GM12878 (cell line): ENCODE data around the gene RAD51B. TPM values are rescaled to one million over a fixed set of nuclear protein-coding genes. Genes with fewer than 3 reads are reported as not detected.

Experiments
- ATAC-seq: fragments of 200-7000 bp; cut with Tn5 transposase; 3 replicates; pipeline ENCODE4 v1.9.1; 2020; ENCODE audit warnings: mild to moderate bottlenecking, moderate library complexity
- BruUV-seq: library from RNA; stranded (reverse); fragments of 400-500 nt; replicated peaks from 2 replicates; lab custom pipeline; 2021; lab: Mats Ljungman, UMichigan
- CTCF ChIA-PET: fragments of 300-600 bp; sonication (Branson Sonifier 250); formaldehyde crosslinking; extraction: SDS; loops from one replicate; lab custom pipeline; 2021; ENCODE audit warnings: inconsistent platforms; lab: Yijun Ruan, JAX
- POLR2A ChIA-PET: fragments of 350-600 bp; formaldehyde crosslinking; extraction: SDS; loops from one replicate; lab custom pipeline; 2021; ENCODE audit warnings: inconsistent platforms; lab: Charles Lee
- RAD21 ChIA-PET: fragments of 300-600 bp; sonication (Branson Sonifier 250); formaldehyde crosslinking; loops from one replicate; lab custom pipeline; 2023; ENCODE audit warnings: antibody characterized with exemption; ENCODE audit not compliant: unreplicated experiment; lab: Charles Lee
- SMC1A ChIA-PET: fragments of 300-600 bp; sonication (Branson Sonifier 250); formaldehyde crosslinking; loops from one replicate; lab custom pipeline; 2023; ENCODE audit not compliant: unreplicated experiment, uncharacterized antibody; lab: Charles Lee
- DNase-seq: peaks from one replicate; pipeline ENCODE4 v3.0.0-alpha.2; 2011; ENCODE audit warnings: low read depth, low spot score
- FAIRE-seq: peaks from 3 replicates; lab custom pipeline; 2011; peaks lifted over from hg19 to GRCh38; lab: Jason Lieb, UNC
- H2AFZ ChIP-seq: 2 replicates; pipeline ENCODE4 v1.6.0; 2011; ENCODE audit warnings: low read depth, low read length, control low read depth; ENCODE audit not compliant: control insufficient read depth
- H3K27ac ChIP-seq: 2 replicates; pipeline ENCODE4 v1.5.1; 2011; ENCODE audit warnings: control low read depth; ENCODE audit not compliant: control insufficient read depth, insufficient read depth
- H3K27me3 ChIP-seq, 2 experiments: replicated peaks in 1 of 2; 2 replicates each; pipeline versions ENCODE4 v1.6.0 to v1.6.1; 2011; ENCODE audit warnings: low read length in 1 of 2; ENCODE audit not compliant: control insufficient read depth in 2 of 2, insufficient read depth in 2 of 2
- H3K36me3 ChIP-seq, 2 experiments: 2 replicates each; pipeline ENCODE4 v1.5.1; 2011; ENCODE audit warnings: low read length in 1 of 2; ENCODE audit not compliant: control insufficient read depth in 2 of 2, insufficient read depth in 2 of 2
- H3K4me1 ChIP-seq: 2 replicates; pipeline ENCODE4 v1.6.1; 2011; ENCODE audit warnings: mild to moderate bottlenecking, low read length, moderate library complexity, mixed read lengths; ENCODE audit not compliant: control insufficient read depth, insufficient read depth
- H3K4me2 ChIP-seq: 2 replicates; pipeline ENCODE4 v1.6.0; 2011; ENCODE audit warnings: control low read depth; ENCODE audit not compliant: control insufficient read depth, insufficient read depth
- H3K4me3 ChIP-seq: fragments of 200-600 bp; sonication (generic); 2 replicates; pipeline ENCODE4 v1.5.1; 2016
- H3K79me2 ChIP-seq: 2 replicates; pipeline ENCODE4 v1.6.0; 2011; ENCODE audit warnings: low read length; ENCODE audit not compliant: control insufficient read depth, insufficient read depth
- H3K9ac ChIP-seq: 2 replicates; pipeline ENCODE4 v1.8.0; 2011; ENCODE audit warnings: low read length, control low read depth, mixed read lengths; ENCODE audit not compliant: control insufficient read depth, insufficient read depth
- H3K9me3 ChIP-seq: replicated peaks from 3 replicates; pipeline ENCODE4 v1.5.1; 2011; ENCODE audit warnings: mild to moderate bottlenecking, low read length; ENCODE audit not compliant: control insufficient read depth, insufficient read depth
- H4K20me1 ChIP-seq: 2 replicates; pipeline ENCODE4 v1.6.0; 2011; ENCODE audit not compliant: control insufficient read depth, insufficient read depth
- ATF7 ChIP-seq: fragments of 450-650 bp; IDR thresholded peaks from 2 replicates; pipeline ENCODE4 v1.6.1; 2016; ENCODE audit warnings: low read depth, mild to moderate bottlenecking
- BACH1 ChIP-seq: fragments of 450-650 bp; IDR thresholded peaks from 2 replicates; pipeline ENCODE4 v1.6.1; 2017; ENCODE audit warnings: mild to moderate bottlenecking, borderline replicate concordance
- CBX3 ChIP-seq: fragments of 200-600 bp; sonication (generic); IDR thresholded peaks from 2 replicates; pipeline ENCODE4 v1.6.1; 2016; ENCODE audit warnings: low read depth, borderline replicate concordance
- CBX5 ChIP-seq: sonication (generic); IDR thresholded peaks from 2 replicates; pipeline ENCODE4 v1.6.1; 2016; ENCODE audit warnings: low read depth, moderate library complexity, mild to moderate bottlenecking, inconsistent platforms
- CHD4 ChIP-seq: fragments of 200-600 bp; sonication (generic); IDR thresholded peaks from 2 replicates; pipeline ENCODE4 v1.6.1; 2016; ENCODE audit warnings: mild to moderate bottlenecking
- EED ChIP-seq: sonication (generic); IDR thresholded peaks from 2 replicates; pipeline ENCODE4 v1.6.1; 2016; ENCODE audit warnings: antibody characterized with exemption, low read depth
- IKZF1 ChIP-seq: fragments of 450-650 bp; conservative IDR thresholded peaks from 2 replicates; pipeline ENCODE4 v1.6.1; 2017; ENCODE audit warnings: antibody characterized with exemption, mild to moderate bottlenecking
- IRF3 ChIP-seq: fragments of 450-650 bp; IDR thresholded peaks from 2 replicates; pipeline ENCODE4 v1.6.1; 2014; ENCODE audit warnings: mild to moderate bottlenecking
- KLF5 ChIP-seq: fragments of 450-650 bp; IDR thresholded peaks from 2 replicates; pipeline ENCODE4 v1.6.1; 2014; ENCODE audit warnings: mild to moderate bottlenecking; ENCODE audit not compliant: partially characterized antibody
- NFYB ChIP-seq: IDR thresholded peaks from 2 replicates; pipeline ENCODE4 v1.6.1; 2011; ENCODE audit warnings: low read depth, mild to moderate bottlenecking, low read length, improper control_type of control experiment, moderate library complexity; ENCODE audit not compliant: insufficient read depth
- NR2C2 ChIP-seq: IDR thresholded peaks from 2 replicates; pipeline ENCODE4 v1.6.1; 2011; ENCODE audit warnings: borderline replicate concordance, low read depth; ENCODE audit not compliant: control insufficient read depth, insufficient read length
- RELA ChIP-seq: fragments of 450-650 bp; IDR thresholded peaks from 2 replicates; pipeline ENCODE4 v1.8.0; 2014; ENCODE audit warnings: borderline replicate concordance; ENCODE audit not compliant: partially characterized antibody
- RUNX3 ChIP-seq: IDR thresholded peaks from 2 replicates; pipeline ENCODE4 v1.6.1; 2012; ENCODE audit warnings: low read length, inconsistent platforms
- ZNF384 ChIP-seq: IDR thresholded peaks from 2 replicates; pipeline ENCODE4 v1.6.1; 2012; ENCODE audit warnings: low read depth, mild to moderate bottlenecking, low read length, improper control_type of control experiment, borderline replicate concordance
- WGBS: methylation state at CpG from one replicate; pipeline ENCODE4 v1.1.6; 2016; ENCODE audit warnings: low lambda C conversion rate; ENCODE audit not compliant: insufficient replicate concordance, insufficient coverage; ENCODE audit errors: missing lambda C conversion rate; 5-methylcytosine and 5-hydroxymethylcytosine counted together
- in situ Hi-C: fragments of 300-500 bp; cut with MboI; formaldehyde crosslinking; loops from 9 replicates; pipeline ENCODE4 v1.14.3; 2018; ENCODE audit warnings: mixed read lengths
- intact Hi-C: fragments of 100-400 bp; cut with micrococcal nuclease; formaldehyde crosslinking; loops from one replicate; pipeline ENCODE4 v1.14.2; 2022; ENCODE audit not compliant: unreplicated experiment
- polyA plus RNA-seq, 11 experiments: library from polyadenylated mRNA; depleted of rRNA in 4 of 11; unstranded in 6 of 11; stranded (reverse) in 5 of 11; fragments of >200 nt; fragmentation: Nextera tagmentation in 4 of 11; fragmentation: Illumina TruSeq in 1 of 11; extraction: Ambion mirVana in 4 of 11; extraction: Trizol in 1 of 11; gene quantifications; 1 replicate in 1 of 11; 2 replicates in 10 of 11; pipeline versions ENCODE4 v1.2.1 to v1.2.3, GENCODE V29; 2011 to 2016; ENCODE audit warnings: inconsistent platforms in 2 of 11, missing spikeins in 2 of 11, low read depth in 1 of 11
- total RNA-seq, 4 experiments: library from RNA; depleted of rRNA in 3 of 4; stranded (reverse); fragments of >200 nt in 3 of 4; fragmentation: Illumina TruSeq in 1 of 4; extraction: Trizol in 1 of 4; gene quantifications; 2 replicates each; pipeline versions ENCODE4 v1.2.1 to v1.2.3, GENCODE V29; 2013 to 2021
- TF ChIP-seq, protein P1 (sequence below): fragments of 450-650 bp; IDR thresholded peaks from 2 replicates; pipeline ENCODE4 v1.6.1; 2016; ENCODE audit warnings: mild to moderate bottlenecking

Gene RAD51B
- total and polyA plus RNA-seq, 10 of the 15 experiments (the other 5 are each of a cell fraction or from before 2014, with no cell fraction given): 9.8 to 26.8 (median 21.3) TPM

GRCh38 chr14:68668531-68668930 is 849.0 kb downstream of the RAD51B start:
- no peak overlapping the region for H2AFZ ChIP-seq
- no peak for DNase-seq
- peaks cover 28% of the 10 kb centered on the region for H3K4me1 ChIP-seq
- no peaks in the 10 kb centered on the region for H3K9me3 ChIP-seq
- CTCF ChIA-PET: no interaction called here
- TF ChIP-seq IKZF1: no peak
- TF ChIP-seq EED: no peak
- no peak for TF ChIP-seq IRF3
- TF ChIP-seq CBX5: no peak
- TF ChIP-seq NR2C2: no peak
- no peak for TF ChIP-seq ATF7
- TF ChIP-seq ZNF384: no peak
- TF ChIP-seq CBX3: no peak
- TF ChIP-seq KLF5: no peak
- no peak for TF ChIP-seq NFYB
- no peak for TF ChIP-seq RELA
- TF ChIP-seq CHD4: no peak
- TF ChIP-seq, protein P1, sequence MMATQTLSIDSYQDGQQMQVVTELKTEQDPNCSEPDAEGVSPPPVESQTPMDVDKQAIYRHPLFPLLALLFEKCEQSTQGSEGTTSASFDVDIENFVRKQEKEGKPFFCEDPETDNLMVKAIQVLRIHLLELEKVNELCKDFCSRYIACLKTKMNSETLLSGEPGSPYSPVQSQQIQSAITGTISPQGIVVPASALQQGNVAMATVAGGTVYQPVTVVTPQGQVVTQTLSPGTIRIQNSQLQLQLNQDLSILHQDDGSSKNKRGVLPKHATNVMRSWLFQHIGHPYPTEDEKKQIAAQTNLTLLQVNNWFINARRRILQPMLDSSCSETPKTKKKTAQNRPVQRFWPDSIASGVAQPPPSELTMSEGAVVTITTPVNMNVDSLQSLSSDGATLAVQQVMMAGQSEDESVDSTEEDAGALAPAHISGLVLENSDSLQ: no peak
- TF ChIP-seq RUNX3: no peak
- TF ChIP-seq BACH1: no peak
- 99% methylated on average over 7 of the region's 7 CpGs for WGBS
- H4K20me1 ChIP-seq: no peaks in the 10 kb centered on the region
- no peak overlapping the region for H3K9ac ChIP-seq
- H3K36me3 ChIP-seq: no peaks in the 10 kb centered on the region
- SMC1A ChIA-PET: interaction anchor here (0.8 to 0.9 kb wide), 2 partner anchors 10 to 14 kb away, joined by 4 read pairs; no protein-coding TSS in a partner anchor
- in situ Hi-C loops: no loop called here
- ATAC-seq: no peak
- RAD21 ChIA-PET: interaction anchor here (1.3 kb wide), 1 partner anchor 14 kb away, joined by 4 read pairs; no protein-coding TSS in a partner anchor
- no peak overlapping the region for H3K4me2 ChIP-seq
- no peak overlapping the region for H3K4me3 ChIP-seq
- no peaks in the 10 kb centered on the region for H3K27me3 ChIP-seq
- intact Hi-C loops: no loop called here
- H3K79me2 ChIP-seq: no peaks in the 10 kb centered on the region
- FAIRE-seq: no peak
- no TSS peak for BruUV-seq
- POLR2A ChIA-PET: interaction anchor here (1.0 kb wide), 2 partner anchors 65 to 122 kb away, joined by 3 to 4 read pairs; no protein-coding TSS in a partner anchor
- no peak overlapping the region for H3K27ac ChIP-seq
